H1 (cell line): ENCODE results near the gene CACNA1B. TPM values are rescaled to one million over a fixed set of nuclear protein-coding genes. Genes with fewer than 3 reads are reported as not detected.

Source experiments
- CTCF ChIA-PET: fragments of 300-600 bp; sonication (Branson Sonifier 250); formaldehyde crosslinking; loops from one replicate; lab custom pipeline; 2021; ENCODE audit not compliant: partially characterized antibody; lab: Charles Lee
- POLR2A ChIA-PET: fragments of 300-600 bp; sonication (Branson Sonifier 250); formaldehyde crosslinking; loops from one replicate; lab custom pipeline; 2021; ENCODE audit warnings: inconsistent platforms; ENCODE audit not compliant: partially characterized antibody; lab: Charles Lee
- DNase-seq, 2 experiments: peaks; one replicate each; pipeline versions ENCODE4 v3.0.0 to v3.0.0-alpha.2; 2010 to 2022; ENCODE audit warnings: low spot score in 2 of 2, low read depth in 1 of 2, mixed read lengths in 1 of 2
- FAIRE-seq: peaks from 2 replicates; lab custom pipeline; 2011; peaks lifted over from hg19 to GRCh38; lab: Jason Lieb, UNC
- H2AFZ ChIP-seq: 2 replicates; pipeline ENCODE4 v1.8.1; 2012; ENCODE audit warnings: low read length, inconsistent platforms
- H2AK5ac ChIP-seq: 2 replicates; pipeline ENCODE4 v1.6.1; 2013; ENCODE audit warnings: low read depth, low read length
- H2BK120ac ChIP-seq: replicated peaks from 2 replicates; pipeline ENCODE3; 2013; ENCODE audit warnings: low read depth, low read length, inconsistent platforms
- H2BK12ac ChIP-seq: 2 replicates; pipeline ENCODE4 v1.6.1; 2013; ENCODE audit warnings: low read depth, low read length
- H2BK15ac ChIP-seq: 2 replicates; pipeline ENCODE4 v1.6.1; 2013; ENCODE audit warnings: low read length
- H2BK20ac ChIP-seq: 2 replicates; pipeline ENCODE4 v1.6.1; 2013; ENCODE audit warnings: low read length
- H2BK5ac ChIP-seq: 2 replicates; pipeline ENCODE4 v1.6.1; 2013; ENCODE audit warnings: low read depth, low read length
- H3K14ac ChIP-seq: 2 replicates; pipeline ENCODE4 v1.6.1; 2013; ENCODE audit warnings: inconsistent platforms; ENCODE audit not compliant: insufficient read length
- H3K18ac ChIP-seq: 2 replicates; pipeline ENCODE4 v1.6.1; 2013; ENCODE audit warnings: low read length; ENCODE audit errors: extremely low read depth
- H3K23ac ChIP-seq: 2 replicates; pipeline ENCODE4 v1.6.1; 2013; ENCODE audit warnings: inconsistent platforms; ENCODE audit not compliant: insufficient read length
- H3K23me2 ChIP-seq: 2 replicates; pipeline ENCODE4 v1.6.1; 2013; ENCODE audit warnings: low read depth, low read length
- H3K27ac ChIP-seq: 2 replicates; pipeline ENCODE4 v1.6.1; 2011; ENCODE audit warnings: low read depth, low read length, inconsistent platforms
- H3K27me3 ChIP-seq, 4 experiments: replicated peaks in 1 of 4; 1 replicate in 1 of 4; 2 replicates in 3 of 4; pipeline versions ENCODE4 v1.6.1 to v1.8.1; 2011 to 2013; ENCODE audit warnings: low read length in 3 of 4, mild to moderate bottlenecking in 3 of 4, inconsistent platforms in 2 of 4, mixed read lengths in 2 of 4, moderate library complexity in 1 of 4; ENCODE audit not compliant: control insufficient read depth in 3 of 4, insufficient read depth in 3 of 4; ENCODE audit errors: extremely low read depth in 1 of 4
- H3K36me3 ChIP-seq, 4 experiments: 2 replicates each; pipeline versions ENCODE4 v1.6.1 to v1.8.1; 2011 to 2013; ENCODE audit warnings: mild to moderate bottlenecking in 4 of 4, low read length in 3 of 4, moderate library complexity in 2 of 4, control low read depth in 1 of 4, inconsistent platforms in 1 of 4; ENCODE audit not compliant: insufficient read depth in 4 of 4, control insufficient read depth in 2 of 4
- H3K4ac ChIP-seq: replicated peaks from 2 replicates; pipeline ENCODE3; 2013; ENCODE audit warnings: low read length, low read depth, mixed read lengths, inconsistent platforms; ENCODE audit not compliant: insufficient read length
- H3K4me1 ChIP-seq, 4 experiments: replicated peaks in 1 of 4; 1 replicate in 1 of 4; 2 replicates in 3 of 4; pipeline versions ENCODE4 v1.6.1 to v1.8.1; 2011 to 2013; ENCODE audit warnings: low read length in 3 of 4, inconsistent platforms in 2 of 4, mixed read lengths in 1 of 4; ENCODE audit not compliant: insufficient read depth in 4 of 4, control insufficient read depth in 3 of 4
- H3K4me2 ChIP-seq, 2 experiments: 2 replicates each; pipeline versions ENCODE4 v1.6.1 to v1.8.1; 2011 to 2013; ENCODE audit warnings: low read depth in 2 of 2, low read length in 2 of 2, control low read depth in 1 of 2, inconsistent platforms in 1 of 2, mild to moderate bottlenecking in 1 of 2; ENCODE audit not compliant: insufficient read depth in 1 of 2
- H3K4me3 ChIP-seq, 4 experiments: fragments of 200-600, 300-600 bp in 1 of 4; sonication (generic), shearing (Covaris generic), sonication (Bioruptor Twin) in 1 of 4; 2 replicates each; pipeline versions ENCODE4 v1.5.1 to v1.8.1; 2011 to 2016; ENCODE audit warnings: low read length in 4 of 4, low read depth in 3 of 4, control low read depth in 2 of 4, inconsistent platforms in 2 of 4, mild to moderate bottlenecking in 2 of 4, mixed read lengths in 1 of 4, moderate library complexity in 1 of 4; ENCODE audit not compliant: insufficient read depth in 2 of 4; ENCODE audit errors: extremely low read depth in 1 of 4
- H3K56ac ChIP-seq: replicated peaks from 2 replicates; pipeline ENCODE3; 2013; ENCODE audit warnings: low read depth, mild to moderate bottlenecking, mixed read lengths, low read length, inconsistent platforms; ENCODE audit not compliant: insufficient read length
- H3K79me1 ChIP-seq: 2 replicates; pipeline ENCODE4 v1.6.1; 2013; ENCODE audit warnings: low read depth, low read length, control low read depth
- H3K79me2 ChIP-seq, 2 experiments: 2 replicates each; pipeline versions ENCODE4 v1.6.1 to v1.8.1; 2012 to 2013; ENCODE audit warnings: low read length in 2 of 2, mild to moderate bottlenecking in 2 of 2, inconsistent platforms in 1 of 2; ENCODE audit not compliant: insufficient read depth in 2 of 2, control insufficient read depth in 1 of 2
- H3K9ac ChIP-seq, 4 experiments: replicated peaks in 1 of 4; 1 replicate in 1 of 4; 2 replicates in 3 of 4; pipeline versions ENCODE4 v1.6.1 to v1.8.1; 2011 to 2013; ENCODE audit warnings: low read depth in 3 of 4, low read length in 3 of 4, control low read depth in 2 of 4, mild to moderate bottlenecking in 2 of 4, moderate library complexity in 2 of 4, inconsistent platforms in 1 of 4; ENCODE audit errors: extremely low read depth in 1 of 4
- H3K9me3 ChIP-seq, 2 experiments: 2 replicates each; pipeline versions ENCODE4 v1.6.1 to v1.8.1; 2012 to 2013; ENCODE audit warnings: mild to moderate bottlenecking in 2 of 2, moderate library complexity in 2 of 2, control low read depth in 1 of 2, inconsistent platforms in 1 of 2, low read depth in 1 of 2, low read length in 1 of 2, mixed read lengths in 1 of 2; ENCODE audit not compliant: insufficient read depth in 2 of 2
- H4K20me1 ChIP-seq, 2 experiments: replicated peaks in 1 of 2; 2 replicates each; pipeline versions ENCODE3 to v1.8.1; 2011 to 2013; ENCODE audit warnings: inconsistent platforms in 2 of 2, low read length in 2 of 2, mild to moderate bottlenecking in 1 of 2; ENCODE audit not compliant: insufficient read depth in 2 of 2, control insufficient read depth in 1 of 2
- H4K5ac ChIP-seq: 2 replicates; pipeline ENCODE4 v1.6.1; 2013; ENCODE audit warnings: low read length, low read depth, mixed read lengths, inconsistent platforms; ENCODE audit not compliant: insufficient read length
- H4K8ac ChIP-seq: 2 replicates; pipeline ENCODE4 v1.8.0; 2013; ENCODE audit warnings: mild to moderate bottlenecking, moderate library complexity, low read length, inconsistent platforms; ENCODE audit not compliant: insufficient read depth; ENCODE audit errors: extremely low read depth
- H4K91ac ChIP-seq: replicated peaks from 2 replicates; pipeline ENCODE3; 2013; ENCODE audit warnings: low read length, mixed read lengths, inconsistent platforms; ENCODE audit not compliant: insufficient read length
- CEBPB ChIP-seq: IDR thresholded peaks from 2 replicates; pipeline ENCODE4 v1.6.1; 2012; ENCODE audit warnings: low read depth, low read length
- CHD1 ChIP-seq: IDR thresholded peaks from 2 replicates; pipeline ENCODE4 v1.6.1; 2012; ENCODE audit warnings: low read depth, low read length, improper control_type of control experiment
- CTBP2 ChIP-seq: IDR thresholded peaks from 2 replicates; pipeline ENCODE4 v1.7.0; 2011; ENCODE audit warnings: borderline replicate concordance, mild to moderate bottlenecking, moderate library complexity, mixed read lengths, low read length; ENCODE audit not compliant: insufficient read depth, insufficient read length
- EZH2 ChIP-seq: fragments of 200-600 bp; sonication (generic); IDR thresholded peaks from 2 replicates; pipeline ENCODE4 v1.7.1; 2012; ENCODE audit warnings: low read depth, mild to moderate bottlenecking, moderate library complexity, low read length, inconsistent platforms; ENCODE audit not compliant: severe bottlenecking
- GABPA ChIP-seq: IDR thresholded peaks from 2 replicates; pipeline ENCODE4 v1.6.1; 2011; ENCODE audit warnings: mild to moderate bottlenecking, low read length, moderate library complexity, borderline replicate concordance; ENCODE audit not compliant: insufficient read depth
- JUN ChIP-seq: IDR thresholded peaks from 2 replicates; pipeline ENCODE4 v1.6.1; 2011; ENCODE audit warnings: low read depth, mild to moderate bottlenecking, improper control_type of control experiment, low read length
- NANOG ChIP-seq: IDR thresholded peaks from 2 replicates; pipeline ENCODE4 v1.6.1; 2011; ENCODE audit warnings: low read length, low read depth, mild to moderate bottlenecking, inconsistent platforms; ENCODE audit not compliant: insufficient read depth, poor library complexity, severe bottlenecking
- POLR2A ChIP-seq, 2 experiments: IDR thresholded peaks; 1 replicate in 1 of 2; 2 replicates in 1 of 2; pipeline ENCODE4 v1.6.1; 2011; ENCODE audit warnings: low read depth in 2 of 2, low read length in 2 of 2, mild to moderate bottlenecking in 2 of 2; ENCODE audit errors: control extremely low read depth in 1 of 2
- POLR2AphosphoS5 ChIP-seq: IDR thresholded peaks from 2 replicates; pipeline ENCODE4 v1.6.1; 2011; ENCODE audit warnings: low read depth, low read length
- RAD21 ChIP-seq, 2 experiments: IDR thresholded peaks in 1 of 2; conservative IDR thresholded peaks in 1 of 2; 2 replicates each; pipeline ENCODE4 v1.6.1; 2011; ENCODE audit warnings: low read depth in 2 of 2, low read length in 2 of 2, improper control_type of control experiment in 1 of 2, inconsistent platforms in 1 of 2, mild to moderate bottlenecking in 1 of 2, moderate library complexity in 1 of 2
- SP2 ChIP-seq: IDR thresholded peaks from 2 replicates; pipeline ENCODE4 v1.6.1; 2012; ENCODE audit warnings: mild to moderate bottlenecking, low read length, inconsistent platforms
- TEAD4 ChIP-seq: IDR thresholded peaks from 2 replicates; pipeline ENCODE4 v1.6.1; 2012; ENCODE audit warnings: low read depth, low read length, inconsistent platforms, mixed read lengths
- YY1 ChIP-seq: IDR thresholded peaks from 2 replicates; pipeline ENCODE4 v1.6.1; 2011; ENCODE audit warnings: low read depth, mild to moderate bottlenecking, low read length
- WGBS, 2 experiments: shearing (Covaris generic) in 1 of 2; methylation state at CpG; one replicate each; pipeline versions ENCODE4 v1.1.6 to v1.1.7; 2013 to 2015; ENCODE audit warnings: low lambda C conversion rate in 2 of 2, mixed read lengths in 2 of 2, inconsistent platforms in 1 of 2, low coverage in 1 of 2, missing lambda C conversion rate in 1 of 2; ENCODE audit not compliant: insufficient replicate concordance in 2 of 2, insufficient coverage in 1 of 2, insufficient read length in 1 of 2; ENCODE audit errors: extremely low coverage in 1 of 2, missing lambda C conversion rate in 1 of 2; 5-methylcytosine and 5-hydroxymethylcytosine counted together
- polyA plus RNA-seq, 7 experiments: library from polyadenylated mRNA; depleted of rRNA in 3 of 7; stranded (reverse) in 5 of 7; unstranded in 2 of 7; fragments of >200 nt in 5 of 7; fragments of 200-250 nt in 2 of 7; gene quantifications; 1 replicate in 5 of 7; 2 replicates in 1 of 7; 4 replicates in 1 of 7; pipeline versions ENCODE4 v1.2.1 to v1.2.3, GENCODE V29; 2011 to 2013; ENCODE audit warnings: missing spikeins in 2 of 7, mixed read lengths in 2 of 7
- total RNA-seq: library from RNA; stranded (reverse); fragmentation: NEBNext Ultra II Directional; extraction: Animal tissue kit (Norgen Biotek cat#: 25700); gene quantifications from 2 replicates; pipeline ENCODE4 v1.2.1, GENCODE V29; 2021

Gene CACNA1B
- total and polyA plus RNA-seq, 2 of the 8 experiments (the other 6 are each of a cell fraction or from before 2014, with no cell fraction given), result 1.5 to 5.7 TPM

DNA sequence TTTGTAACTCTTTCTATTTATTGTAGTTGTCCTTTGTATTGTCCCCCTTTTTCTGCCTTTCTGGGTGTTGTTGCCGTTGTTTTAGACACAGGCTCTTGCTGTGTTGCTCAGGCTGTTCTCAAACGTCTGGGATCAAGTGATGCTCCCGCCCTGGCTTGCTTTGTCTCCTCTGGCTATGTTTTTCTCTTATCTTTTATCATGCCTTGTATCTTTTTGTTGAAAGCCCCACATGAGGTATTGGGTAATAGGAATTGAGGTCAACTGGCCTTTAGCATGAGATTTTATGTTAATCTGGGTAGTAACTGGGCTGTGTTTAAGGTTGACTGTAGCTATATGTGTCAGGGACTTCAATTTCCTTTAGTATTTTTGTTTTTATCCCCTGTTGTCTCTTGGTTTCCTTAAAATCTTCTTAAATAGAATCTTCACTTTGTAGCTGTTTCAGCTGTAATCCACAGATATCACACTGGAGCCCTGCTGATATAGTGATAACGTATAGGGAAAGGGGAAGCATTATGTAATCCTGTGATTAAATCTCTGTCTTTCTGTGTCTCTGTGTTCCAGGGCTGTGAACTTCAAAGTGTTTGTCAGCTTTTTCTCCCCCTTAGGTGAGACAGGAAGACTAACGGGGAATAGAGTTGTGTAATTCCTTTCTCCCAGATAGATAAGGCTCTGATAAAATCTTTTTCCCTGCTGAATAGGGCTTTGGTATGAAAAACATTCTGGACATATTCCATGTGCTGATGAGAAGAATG lies 25.9 kb upstream of the CACNA1B start:
- ChIA-PET CTCF (interaction anchor here (1.3 kb wide), 1 partner anchor 11 kb away, joined by 3 read pairs; no protein-coding TSS in a partner anchor), POLR2A (no interaction called here)
- Histone ChIP-seq H2AK5ac (no peak overlapping the region), H3K23ac (no peak overlapping the region), H2AFZ (no peak overlapping the region), H3K27me3 (no peaks in the 10 kb centered on the region; a peak in 1 of 7 replicates), H2BK20ac (no peak overlapping the region), H3K23me2 (no peaks in the 10 kb centered on the region), H3K18ac (no peak overlapping the region), H4K8ac (no peak overlapping the region), H2BK120ac (no peak overlapping the region), H3K4ac (no peak overlapping the region), H3K4me1 (no peaks in the 10 kb centered on the region), H2BK5ac (no peak overlapping the region), H4K20me1 (no peaks in the 10 kb centered on the region), H3K4me2 (no peak overlapping the region), H3K27ac (no peak overlapping the region), H4K91ac (no peak overlapping the region), H3K56ac (no peak overlapping the region), H3K36me3 (no peaks in the 10 kb centered on the region), H2BK15ac (no peak overlapping the region), H3K4me3 (no peak overlapping the region), H3K14ac (no peak overlapping the region), H4K5ac (no peak overlapping the region), H3K79me2 (no peaks in the 10 kb centered on the region), H3K79me1 (no peaks in the 10 kb centered on the region), H2BK12ac (no peak overlapping the region), H3K9ac (no peak overlapping the region), H3K9me3 (peaks cover 12 to 18% of the 10 kb centered on the region in 2 experiments; a peak in 3 of 4 replicates)
- FAIRE-seq, result no peak
- DNase-seq, result no peak
- WGBS, 2 experiments, result 65% methylated on average over 5 of the region's 5 CpGs; no CpG with 5 or more reads in 1 of the 2 experiments
- TF ChIP-seq EZH2 (no peak), POLR2A (IDR thresholded peaks at IDR 0.05; ENCODE audit: control extremely low read depth in 1 of 2, low read depth in 2 of 2, low read length in 2 of 2) (no peak), JUN (no peak), POLR2AphosphoS5 (no peak), YY1 (no peak), SP2 (no peak), GABPA (no peak), CEBPB (no peak), CTBP2 (no peak), NANOG (no peak), CHD1 (no peak), TEAD4 (no peak), RAD21 (IDR thresholded peaks at IDR 0.05 in 1 of 2, conservative IDR thresholded peaks at IDR 0.05 in 1 of 2; ENCODE audit: low read depth in 2 of 2, low read length in 2 of 2) (no peak)
